Loucy (cell line): ENCODE measurements around the gene ZYX.

Experiments
- H2AFZ ChIP-seq: fragments of 200-600 bp; sonication (generic); 2 replicates; pipeline ENCODE4 v1.6.0; 2016; ENCODE audit warnings: antibody characterized with exemption, mild to moderate bottlenecking, low read length, moderate library complexity
- H3F3A ChIP-seq: fragments of 200-600 bp; 2 replicates; pipeline ENCODE4 v1.6.0; 2016; ENCODE audit warnings: antibody characterized with exemption, low read depth, mild to moderate bottlenecking
- H3K27me3 ChIP-seq: fragments of 200-600 bp; sonication (generic); 2 replicates; pipeline ENCODE4 v1.6.1; 2014; ENCODE audit warnings: low read length, mild to moderate bottlenecking; ENCODE audit not compliant: insufficient read depth, poor library complexity, severe bottlenecking
- H3K36me3 ChIP-seq: fragments of 200-600 bp; sonication (generic); 2 replicates; pipeline ENCODE4 v1.6.1; 2016; ENCODE audit warnings: low read length; ENCODE audit not compliant: insufficient read depth
- H3K4me1 ChIP-seq: fragments of 200-600 bp; sonication (generic); 2 replicates; pipeline ENCODE4 v1.5.1; 2014; ENCODE audit warnings: low read length, mild to moderate bottlenecking; ENCODE audit not compliant: insufficient read depth, poor library complexity, severe bottlenecking
- H3K4me2 ChIP-seq: fragments of 200-600 bp; sonication (generic); 2 replicates; pipeline ENCODE4 v1.6.0; 2014; ENCODE audit warnings: antibody characterized with exemption, low read length, low read depth, mild to moderate bottlenecking; ENCODE audit not compliant: poor library complexity, severe bottlenecking
- H3K4me3 ChIP-seq: fragments of 200-600 bp; sonication (generic); 2 replicates; pipeline ENCODE4 v1.5.1; 2014; ENCODE audit warnings: low read length, mild to moderate bottlenecking, mixed read lengths; ENCODE audit not compliant: poor library complexity, severe bottlenecking
- H3K79me2 ChIP-seq: fragments of 200-600 bp; sonication (generic); 2 replicates; pipeline ENCODE4 v1.6.1; 2014; ENCODE audit warnings: low read length; ENCODE audit not compliant: insufficient read depth
- H3K9ac ChIP-seq: fragments of 200-600 bp; sonication (generic); 2 replicates; pipeline ENCODE4 v1.6.0; 2014; ENCODE audit warnings: mild to moderate bottlenecking, low read depth, low read length, moderate library complexity; ENCODE audit not compliant: poor library complexity, severe bottlenecking
- H3K9me2 ChIP-seq: fragments of 200-600 bp; sonication (generic); replicated peaks from 2 replicates; pipeline ENCODE4 v1.6.1; 2016; ENCODE audit warnings: low read depth, low read length, mixed read lengths
- H3K9me3 ChIP-seq: fragments of 200-600 bp; sonication (generic); 2 replicates; pipeline ENCODE4 v1.6.1; 2014; ENCODE audit warnings: mild to moderate bottlenecking, antibody characterized with exemption, low read length, low read depth; ENCODE audit not compliant: insufficient read depth
- H4K20me1 ChIP-seq: fragments of 200-600 bp; sonication (generic); 2 replicates; pipeline ENCODE4 v1.6.0; 2014; ENCODE audit warnings: antibody characterized with exemption, low read length, mild to moderate bottlenecking; ENCODE audit not compliant: insufficient read depth, poor library complexity, severe bottlenecking
- EZH2phosphoT487 ChIP-seq: fragments of 200-600 bp; IDR thresholded peaks from 2 replicates; pipeline ENCODE4 v1.6.1; 2018; ENCODE audit warnings: antibody characterized with exemption, mild to moderate bottlenecking, moderate library complexity, borderline replicate concordance
- TF ChIP-seq, protein P1 (sequence below): fragments of 200-600 bp; sonication (generic); conservative IDR thresholded peaks from 2 replicates; pipeline ENCODE4 v1.5.1; 2014; ENCODE audit warnings: mild to moderate bottlenecking, antibody characterized with exemption, low read length

The ZYX gene

DNA sequence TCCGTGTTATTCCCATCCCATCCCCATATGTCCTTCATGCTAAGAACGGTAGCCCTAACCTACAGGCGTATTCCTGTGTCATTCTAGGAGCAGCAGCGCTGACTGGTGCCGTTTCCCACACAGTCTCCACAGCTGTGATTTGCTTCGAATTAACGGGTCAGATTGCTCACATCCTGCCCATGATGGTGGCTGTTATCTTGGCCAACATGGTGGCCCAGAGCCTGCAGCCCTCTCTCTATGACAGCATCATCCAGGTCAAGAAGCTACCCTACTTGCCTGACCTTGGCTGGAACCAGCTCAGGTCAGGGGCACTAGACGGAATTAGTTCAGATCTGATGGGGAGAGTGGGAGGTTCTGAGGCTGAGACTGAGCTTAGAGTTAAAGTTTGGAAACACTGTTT lies 39.3 kb upstream of the ZYX start:
- no peaks in the 10 kb centered on the region for H4K20me1 ChIP-seq
- TF ChIP-seq EZH2phosphoT487, result no peak
- TF ChIP-seq, protein P1, sequence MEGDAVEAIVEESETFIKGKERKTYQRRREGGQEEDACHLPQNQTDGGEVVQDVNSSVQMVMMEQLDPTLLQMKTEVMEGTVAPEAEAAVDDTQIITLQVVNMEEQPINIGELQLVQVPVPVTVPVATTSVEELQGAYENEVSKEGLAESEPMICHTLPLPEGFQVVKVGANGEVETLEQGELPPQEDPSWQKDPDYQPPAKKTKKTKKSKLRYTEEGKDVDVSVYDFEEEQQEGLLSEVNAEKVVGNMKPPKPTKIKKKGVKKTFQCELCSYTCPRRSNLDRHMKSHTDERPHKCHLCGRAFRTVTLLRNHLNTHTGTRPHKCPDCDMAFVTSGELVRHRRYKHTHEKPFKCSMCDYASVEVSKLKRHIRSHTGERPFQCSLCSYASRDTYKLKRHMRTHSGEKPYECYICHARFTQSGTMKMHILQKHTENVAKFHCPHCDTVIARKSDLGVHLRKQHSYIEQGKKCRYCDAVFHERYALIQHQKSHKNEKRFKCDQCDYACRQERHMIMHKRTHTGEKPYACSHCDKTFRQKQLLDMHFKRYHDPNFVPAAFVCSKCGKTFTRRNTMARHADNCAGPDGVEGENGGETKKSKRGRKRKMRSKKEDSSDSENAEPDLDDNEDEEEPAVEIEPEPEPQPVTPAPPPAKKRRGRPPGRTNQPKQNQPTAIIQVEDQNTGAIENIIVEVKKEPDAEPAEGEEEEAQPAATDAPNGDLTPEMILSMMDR, result no peak
- H3K4me2 ChIP-seq, result no peak overlapping the region
- no peak overlapping the region for H3K9ac ChIP-seq
- no peaks in the 10 kb centered on the region for H3K9me2 ChIP-seq
- no peaks in the 10 kb centered on the region for H3K9me3 ChIP-seq
- H3K79me2 ChIP-seq, result no peaks in the 10 kb centered on the region
- no peaks in the 10 kb centered on the region for H3K27me3 ChIP-seq
- H3K4me1 ChIP-seq, result no peaks in the 10 kb centered on the region
- no peak overlapping the region for H2AFZ ChIP-seq
- no peaks in the 10 kb centered on the region for H3F3A ChIP-seq
- no peak overlapping the region for H3K4me3 ChIP-seq
- no peaks in the 10 kb centered on the region for H3K36me3 ChIP-seq

DNA sequence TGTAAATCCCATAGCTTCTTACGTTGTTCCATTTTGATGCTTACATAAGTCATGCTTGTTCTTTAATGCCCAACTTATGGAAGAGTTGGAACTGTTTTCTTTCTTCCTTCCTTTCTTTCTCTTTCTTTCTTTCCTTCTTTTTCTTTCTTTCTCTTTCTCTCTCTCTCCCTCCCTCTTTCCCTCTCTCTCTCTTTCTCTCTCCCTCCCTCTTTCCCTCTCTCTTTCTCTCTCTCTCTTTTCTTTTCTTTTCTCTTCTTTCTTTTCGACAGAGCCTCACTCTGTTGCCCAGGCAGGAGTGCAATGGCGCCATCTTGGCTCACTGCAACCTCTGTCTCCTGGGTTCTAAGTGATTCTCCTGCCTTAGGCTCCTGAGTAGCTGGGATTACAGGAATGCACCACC lies 37.5 kb upstream of the ZYX start:
- H3F3A ChIP-seq, result no peaks in the 10 kb centered on the region
- H3K4me1 ChIP-seq, result no peaks in the 10 kb centered on the region
- no peaks in the 10 kb centered on the region for H3K36me3 ChIP-seq
- H3K4me2 ChIP-seq, result no peak overlapping the region
- H3K27me3 ChIP-seq, result no peaks in the 10 kb centered on the region
- no peak overlapping the region for H2AFZ ChIP-seq
- H3K9ac ChIP-seq, result no peak overlapping the region
- TF ChIP-seq, protein P1, result no peak
- no peak for TF ChIP-seq EZH2phosphoT487
- no peaks in the 10 kb centered on the region for H3K9me3 ChIP-seq
- no peaks in the 10 kb centered on the region for H3K79me2 ChIP-seq
- no peaks in the 10 kb centered on the region for H3K9me2 ChIP-seq
- no peaks in the 10 kb centered on the region for H4K20me1 ChIP-seq
- no peak overlapping the region for H3K4me3 ChIP-seq

DNA sequence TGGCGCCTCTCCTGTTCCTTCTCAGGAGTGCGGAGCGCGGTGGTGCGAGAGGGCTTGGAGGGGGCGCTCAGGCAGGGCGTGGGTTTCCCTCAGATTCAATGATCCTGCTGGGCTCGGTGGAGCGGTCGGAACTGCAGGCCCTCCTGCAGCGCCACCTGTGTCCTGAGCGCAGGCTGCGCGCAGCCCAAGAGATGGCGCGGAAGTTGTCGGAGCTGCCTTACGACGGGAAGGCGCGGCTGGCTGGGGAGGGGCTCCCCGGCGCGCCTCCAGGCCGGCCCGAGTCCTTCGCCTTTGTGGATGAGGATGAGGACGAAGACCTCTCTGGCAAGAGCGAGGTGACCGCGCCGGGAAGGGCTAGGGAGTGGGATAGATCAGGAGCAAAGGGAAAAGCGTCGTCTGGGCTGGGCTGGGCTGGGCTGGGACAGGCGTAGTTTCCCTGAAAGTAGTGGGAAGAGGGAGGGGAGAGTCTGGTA lies 35.7 kb upstream of the ZYX start:
- Histone ChIP-seq H3K4me3 (no peak overlapping the region), H3F3A (no peaks in the 10 kb centered on the region), H3K4me1 (no peaks in the 10 kb centered on the region), H3K79me2 (no peaks in the 10 kb centered on the region), H4K20me1 (no peaks in the 10 kb centered on the region), H2AFZ (no peak overlapping the region; the same call in 1 of the 2 replicates), H3K9me3 (no peaks in the 10 kb centered on the region), H3K4me2 (no peak overlapping the region), H3K9ac (no peak overlapping the region), H3K9me2 (no peaks in the 10 kb centered on the region), H3K36me3 (no peaks in the 10 kb centered on the region), H3K27me3 (no peaks in the 10 kb centered on the region)
- TF ChIP-seq, protein P1, result no peak
- TF ChIP-seq EZH2phosphoT487, result no peak
